ENCODE results near the gene ZMYND10. TPM values are rescaled to one million over a fixed set of nuclear protein-coding genes. Genes with fewer than 3 reads are reported as not detected.

The ZMYND10 gene
- total and polyA plus RNA-seq, 9 of the 15 experiments (the other 6 are each of a cell fraction or from before 2014, with no cell fraction given), result 0.20 to 2.8 (median 0.70) TPM

DNA sequence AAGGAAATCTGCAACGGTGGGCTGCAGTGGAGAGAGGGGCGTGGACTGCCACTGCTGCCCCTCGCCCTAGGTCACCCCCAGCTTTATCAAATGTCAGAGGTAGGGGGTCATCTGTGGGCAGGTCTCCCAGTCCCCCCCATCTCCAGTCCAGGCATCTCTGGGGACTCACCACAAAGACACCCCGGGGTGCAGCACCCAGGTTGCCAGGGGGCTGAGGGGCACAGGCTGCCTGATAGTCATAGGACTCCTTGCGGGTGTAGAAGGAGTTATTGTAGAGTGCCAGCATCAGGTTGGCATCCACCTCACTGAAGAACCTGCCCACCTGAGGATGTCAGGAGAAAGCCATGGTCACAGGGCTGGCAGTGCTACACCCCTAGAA lies 20.3 kb upstream of the ZMYND10 start (continued):
- TF ChIP-seq, protein P1, sequence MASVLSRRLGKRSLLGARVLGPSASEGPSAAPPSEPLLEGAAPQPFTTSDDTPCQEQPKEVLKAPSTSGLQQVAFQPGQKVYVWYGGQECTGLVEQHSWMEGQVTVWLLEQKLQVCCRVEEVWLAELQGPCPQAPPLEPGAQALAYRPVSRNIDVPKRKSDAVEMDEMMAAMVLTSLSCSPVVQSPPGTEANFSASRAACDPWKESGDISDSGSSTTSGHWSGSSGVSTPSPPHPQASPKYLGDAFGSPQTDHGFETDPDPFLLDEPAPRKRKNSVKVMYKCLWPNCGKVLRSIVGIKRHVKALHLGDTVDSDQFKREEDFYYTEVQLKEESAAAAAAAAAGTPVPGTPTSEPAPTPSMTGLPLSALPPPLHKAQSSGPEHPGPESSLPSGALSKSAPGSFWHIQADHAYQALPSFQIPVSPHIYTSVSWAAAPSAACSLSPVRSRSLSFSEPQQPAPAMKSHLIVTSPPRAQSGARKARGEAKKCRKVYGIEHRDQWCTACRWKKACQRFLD (CRISPR knock-in tag; IDR thresholded peaks at IDR 0.05), result no peak

DNA sequence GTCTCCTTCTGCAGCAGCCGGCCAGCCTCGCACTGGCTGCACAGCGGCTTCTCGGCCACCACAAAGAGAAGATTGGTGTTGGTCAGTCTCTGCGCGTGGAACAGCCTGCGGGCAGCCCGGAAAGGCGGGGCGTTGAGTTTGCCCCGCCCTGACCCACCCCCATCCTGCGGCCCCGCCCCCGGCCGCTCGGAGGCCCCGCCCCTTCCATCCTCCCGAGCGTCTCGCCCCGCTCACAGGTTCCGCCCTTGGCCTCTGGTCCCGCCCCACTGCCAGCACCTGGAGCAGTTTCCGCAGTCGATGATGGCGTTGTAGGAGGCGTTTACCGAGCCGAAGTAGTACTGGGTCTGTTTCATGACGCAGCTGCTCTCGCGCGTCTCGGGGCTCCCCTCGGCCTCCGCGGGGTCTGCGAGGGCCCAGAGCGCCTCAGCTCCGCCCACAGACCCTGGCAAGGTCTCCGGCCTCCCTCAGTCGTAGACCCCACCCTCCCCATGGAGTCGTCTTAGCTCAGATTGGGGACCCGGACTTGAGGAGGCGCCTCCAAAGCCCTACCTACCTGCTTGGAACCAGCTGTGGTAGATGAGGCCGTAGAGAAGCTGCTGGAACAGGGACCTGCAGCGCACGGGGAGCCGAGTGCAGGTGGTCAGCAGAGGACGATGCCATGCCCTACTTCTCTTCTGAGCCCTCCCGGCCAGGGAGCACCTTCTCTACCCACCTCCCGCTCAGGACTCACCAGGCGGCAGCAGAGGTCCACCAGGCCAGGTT lies 19.7 kb upstream of the ZMYND10 start:
- Histone ChIP-seq H3K27me3 (ENCODE audit: control insufficient read depth in 2 of 2, insufficient read depth in 2 of 2, low read length in 2 of 2) (no peaks in the 10 kb centered on the region), H3K79me2 (ENCODE audit: control insufficient read depth, insufficient read depth, low read length) (no peaks in the 10 kb centered on the region), H3K27ac (ENCODE audit: extremely low read depth, low read depth, low read length) (no peak overlapping the region), H3K4me2 (ENCODE audit: insufficient read depth, low read length) (peak overlapping the region; percentile 69), H3K9ac (ENCODE audit: insufficient read depth in 1 of 2, low read depth in 2 of 2, low read length in 2 of 2) (peak overlapping the region; percentile 22 to 92; a peak in 2 of 4 replicates), H4K20me1 (replicated peaks; ENCODE audit: control insufficient read depth, insufficient read depth, low read length) (no peaks in the 10 kb centered on the region), H3K4me1 (replicated peaks in 1 of 2; ENCODE audit: control insufficient read depth in 2 of 2, insufficient read depth in 2 of 2, low read length in 2 of 2) (peaks cover 0 to 30% of the 10 kb centered on the region in 2 experiments; a peak in 3 of 5 replicates), H3K36me3 (ENCODE audit: control insufficient read depth, insufficient read depth, low read length) (no peaks in the 10 kb centered on the region), H3K9me1 (ENCODE audit: control insufficient read depth, insufficient read depth, low read length) (no peaks in the 10 kb centered on the region), H3K9me3 (replicated peaks; ENCODE audit: control insufficient read depth, insufficient read depth, low read depth, low read length) (no peaks in the 10 kb centered on the region), H2AFZ (ENCODE audit: low read depth, low read length) (peak overlapping the region; percentile 91), H3K4me3 (peak overlapping the region; percentile 39)
- in situ Hi-C loops (cut with MboI) (no loop called here), intact Hi-C loops (cut with micrococcal nuclease) (no loop called here)
- CTCF ChIA-PET (ENCODE audit: low intra/inter-chr PET ratio), result no interaction called here
- FAIRE-seq (peak; percentile 84), DNase-seq (ENCODE audit: extremely low read depth in 1 of 4, low spot score in 3 of 4) (peak; percentile 87 to 93 (median 90)), ATAC-seq (peak; percentile 94)
- no TSS peak for BruUV-seq (replicated peaks)
- POLR2A ChIA-PET, result interaction anchor here (0.6 to 1.0 kb wide), 4 partner anchors 11 to 87 kb away, joined by 3 to 4 read pairs (median 3); no protein-coding TSS in a partner anchor
- 3% methylated on average over 32 of the region's 53 CpGs for WGBS (ENCODE audit: insufficient coverage, low coverage, missing lambda C conversion rate)
- TF ChIP-seq FOS (IDR thresholded peaks at IDR 0.05; ENCODE audit: extremely low read depth, insufficient read length), result no peak
- TF ChIP-seq MCM7 (IDR thresholded peaks at IDR 0.05), result no peak
- TF ChIP-seq, protein P2, sequence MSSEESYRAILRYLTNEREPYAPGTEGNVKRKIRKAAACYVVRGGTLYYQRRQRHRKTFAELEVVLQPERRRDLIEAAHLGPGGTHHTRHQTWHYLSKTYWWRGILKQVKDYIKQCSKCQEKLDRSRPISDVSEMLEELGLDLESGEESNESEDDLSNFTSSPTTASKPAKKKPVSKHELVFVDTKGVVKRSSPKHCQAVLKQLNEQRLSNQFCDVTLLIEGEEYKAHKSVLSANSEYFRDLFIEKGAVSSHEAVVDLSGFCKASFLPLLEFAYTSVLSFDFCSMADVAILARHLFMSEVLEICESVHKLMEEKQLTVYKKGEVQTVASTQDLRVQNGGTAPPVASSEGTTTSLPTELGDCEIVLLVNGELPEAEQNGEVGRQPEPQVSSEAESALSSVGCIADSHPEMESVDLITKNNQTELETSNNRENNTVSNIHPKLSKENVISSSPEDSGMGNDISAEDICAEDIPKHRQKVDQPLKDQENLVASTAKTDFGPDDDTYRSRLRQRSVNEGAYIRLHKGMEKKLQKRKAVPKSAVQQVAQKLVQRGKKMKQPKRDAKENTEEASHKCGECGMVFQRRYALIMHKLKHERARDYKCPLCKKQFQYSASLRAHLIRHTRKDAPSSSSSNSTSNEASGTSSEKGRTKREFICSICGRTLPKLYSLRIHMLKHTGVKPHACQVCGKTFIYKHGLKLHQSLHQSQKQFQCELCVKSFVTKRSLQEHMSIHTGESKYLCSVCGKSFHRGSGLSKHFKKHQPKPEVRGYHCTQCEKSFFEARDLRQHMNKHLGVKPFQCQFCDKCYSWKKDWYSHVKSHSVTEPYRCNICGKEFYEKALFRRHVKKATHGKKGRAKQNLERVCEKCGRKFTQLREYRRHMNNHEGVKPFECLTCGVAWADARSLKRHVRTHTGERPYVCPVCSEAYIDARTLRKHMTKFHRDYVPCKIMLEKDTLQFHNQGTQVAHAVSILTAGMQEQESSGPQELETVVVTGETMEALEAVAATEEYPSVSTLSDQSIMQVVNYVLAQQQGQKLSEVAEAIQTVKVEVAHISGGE (CRISPR knock-in tag; IDR thresholded peaks at IDR 0.05), result no peak
- TF ChIP-seq, protein P3, sequence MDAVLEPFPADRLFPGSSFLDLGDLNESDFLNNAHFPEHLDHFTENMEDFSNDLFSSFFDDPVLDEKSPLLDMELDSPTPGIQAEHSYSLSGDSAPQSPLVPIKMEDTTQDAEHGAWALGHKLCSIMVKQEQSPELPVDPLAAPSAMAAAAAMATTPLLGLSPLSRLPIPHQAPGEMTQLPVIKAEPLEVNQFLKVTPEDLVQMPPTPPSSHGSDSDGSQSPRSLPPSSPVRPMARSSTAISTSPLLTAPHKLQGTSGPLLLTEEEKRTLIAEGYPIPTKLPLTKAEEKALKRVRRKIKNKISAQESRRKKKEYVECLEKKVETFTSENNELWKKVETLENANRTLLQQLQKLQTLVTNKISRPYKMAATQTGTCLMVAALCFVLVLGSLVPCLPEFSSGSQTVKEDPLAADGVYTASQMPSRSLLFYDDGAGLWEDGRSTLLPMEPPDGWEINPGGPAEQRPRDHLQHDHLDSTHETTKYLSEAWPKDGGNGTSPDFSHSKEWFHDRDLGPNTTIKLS (IDR thresholded peaks at IDR 0.05; ENCODE audit: borderline replicate concordance, low read depth), result no peak
- TF ChIP-seq YY1 (IDR thresholded peaks at IDR 0.05; ENCODE audit: borderline replicate concordance in 1 of 3, control insufficient read depth in 1 of 3, extremely low read depth in 1 of 3, insufficient read depth in 3 of 3, insufficient read length in 1 of 3, insufficient replicate concordance in 2 of 3, low read depth in 1 of 3, low read length in 2 of 3), result peak in 2 of 3 experiments; percentile 10 to 40
- TF ChIP-seq, protein P4, sequence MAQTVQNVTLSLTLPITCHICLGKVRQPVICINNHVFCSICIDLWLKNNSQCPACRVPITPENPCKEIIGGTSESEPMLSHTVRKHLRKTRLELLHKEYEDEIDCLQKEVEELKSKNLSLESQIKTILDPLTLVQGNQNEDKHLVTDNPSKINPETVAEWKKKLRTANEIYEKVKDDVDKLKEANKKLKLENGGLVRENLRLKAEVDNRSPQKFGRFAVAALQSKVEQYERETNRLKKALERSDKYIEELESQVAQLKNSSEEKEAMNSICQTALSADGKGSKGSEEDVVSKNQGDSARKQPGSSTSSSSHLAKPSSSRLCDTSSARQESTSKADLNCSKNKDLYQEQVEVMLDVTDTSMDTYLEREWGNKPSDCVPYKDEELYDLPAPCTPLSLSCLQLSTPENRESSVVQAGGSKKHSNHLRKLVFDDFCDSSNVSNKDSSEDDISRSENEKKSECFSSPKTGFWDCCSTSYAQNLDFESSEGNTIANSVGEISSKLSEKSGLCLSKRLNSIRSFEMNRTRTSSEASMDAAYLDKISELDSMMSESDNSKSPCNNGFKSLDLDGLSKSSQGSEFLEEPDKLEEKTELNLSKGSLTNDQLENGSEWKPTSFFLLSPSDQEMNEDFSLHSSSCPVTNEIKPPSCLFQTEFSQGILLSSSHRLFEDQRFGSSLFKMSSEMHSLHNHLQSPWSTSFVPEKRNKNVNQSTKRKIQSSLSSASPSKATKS (CRISPR knock-in tag; IDR thresholded peaks at IDR 0.05), result no peak
- TF ChIP-seq MAZ (CRISPR knock-in tag; conservative IDR thresholded peaks at IDR 0.05 in 1 of 2, IDR thresholded peaks at IDR 0.05 in 1 of 2), result 0 out of 4 replicates have a peak, but pooled peaks of 1 of the 2 experiments have one; percentile 16

Measured in K562 (cell line).